SK-N-SH (cell line): ENCODE measurements around the gene TSC22D1. TPM values are rescaled to one million over a fixed set of nuclear protein-coding genes. Genes with fewer than 3 reads are reported as not detected.

Source experiments
- CTCF ChIA-PET: fragments of 300-600, 350-600 bp; formaldehyde crosslinking; extraction: SDS; loops from one replicate; lab custom pipeline; 2021; lab: Yijun Ruan, JAX
- POLR2A ChIA-PET: fragments of 350-600 bp; sonication (Branson Sonifier 250); formaldehyde crosslinking; extraction: SDS; loops from one replicate; lab custom pipeline; 2020; ENCODE audit warnings: antibody characterized with exemption, inconsistent platforms; lab: Yijun Ruan, JAX
- DNase-seq: peaks from one replicate; pipeline ENCODE4 v3.0.0; 2012
- H2AFZ ChIP-seq: fragments of 200-600 bp; sonication (generic); 2 replicates; pipeline ENCODE4 v1.8.1; 2016; ENCODE audit warnings: antibody characterized with exemption, mild to moderate bottlenecking, low read depth
- H3F3A ChIP-seq: fragments of 200-600 bp; sonication (generic); replicated peaks from 2 replicates; pipeline ENCODE3; 2016; ENCODE audit warnings: antibody characterized with exemption, mild to moderate bottlenecking; ENCODE audit not compliant: insufficient read depth
- H3K27ac ChIP-seq, 2 experiments: fragments of 200-500 bp in 1 of 2; fragments of 200-600 bp in 1 of 2; sonication (Bioruptor generic) in 1 of 2; sonication (generic), shearing (Covaris generic) in 1 of 2; 2 replicates each; pipeline versions ENCODE4 v1.5.1 to v1.6.1; 2014 to 2016; ENCODE audit warnings: low read depth in 2 of 2, inconsistent platforms in 1 of 2, low read length in 1 of 2, mild to moderate bottlenecking in 1 of 2, mixed read lengths in 1 of 2
- H3K27me3 ChIP-seq: fragments of 200-600 bp; sonication (generic), shearing (Covaris generic); 2 replicates; pipeline ENCODE4 v1.6.1; 2016; ENCODE audit warnings: mixed run types; ENCODE audit not compliant: insufficient read depth
- H3K36me3 ChIP-seq, 2 experiments: fragments of 200-500 bp in 1 of 2; fragments of 200-600 bp in 1 of 2; sonication (Bioruptor generic) in 1 of 2; sonication (generic) in 1 of 2; replicated peaks in 1 of 2; 2 replicates each; pipeline versions ENCODE3 to v1.5.1; 2014 to 2016; ENCODE audit warnings: low read length in 1 of 2, mild to moderate bottlenecking in 1 of 2; ENCODE audit not compliant: insufficient read depth in 2 of 2, control insufficient read depth in 1 of 2
- H3K4me1 ChIP-seq, 2 experiments: fragments of 200-500 bp in 1 of 2; fragments of 200-600 bp in 1 of 2; sonication (Bioruptor generic) in 1 of 2; sonication (generic), shearing (Covaris generic) in 1 of 2; 2 replicates each; pipeline versions ENCODE4 v1.5.1 to v1.6.1; 2014 to 2016; ENCODE audit warnings: low read depth in 1 of 2, low read length in 1 of 2, mixed run types in 1 of 2; ENCODE audit not compliant: insufficient read depth in 2 of 2, control insufficient read depth in 1 of 2
- H3K4me2 ChIP-seq: fragments of 200-600 bp; sonication (generic), shearing (Covaris generic); 2 replicates; pipeline ENCODE4 v1.6.1; 2017; ENCODE audit warnings: mixed run types
- H3K4me3 ChIP-seq, 2 experiments: fragments of 200-500 bp in 1 of 2; fragments of 200-600 bp in 1 of 2; sonication (Bioruptor generic) in 1 of 2; sonication (generic), shearing (Covaris generic) in 1 of 2; 2 replicates each; pipeline versions ENCODE4 v1.5.1 to v1.8.1; 2014 to 2016; ENCODE audit warnings: low read depth in 2 of 2, inconsistent platforms in 1 of 2, low read length in 1 of 2, mild to moderate bottlenecking in 1 of 2, mixed read lengths in 1 of 2, moderate library complexity in 1 of 2
- H3K79me2 ChIP-seq: fragments of 200-600 bp; sonication (generic); 2 replicates; pipeline ENCODE4 v1.8.1; 2017; ENCODE audit warnings: mild to moderate bottlenecking; ENCODE audit not compliant: insufficient read depth
- H3K9ac ChIP-seq: fragments of 200-600 bp; sonication (generic); 2 replicates; pipeline ENCODE4 v1.6.1; 2017; ENCODE audit warnings: mixed run types
- H3K9me2 ChIP-seq: fragments of 200-600 bp; sonication (generic); 2 replicates; pipeline ENCODE4 v1.6.1; 2017; ENCODE audit warnings: mixed run types
- H3K9me3 ChIP-seq: fragments of 200-600 bp; sonication (generic); 2 replicates; pipeline ENCODE4 v1.6.1; 2017; ENCODE audit warnings: mixed run types, mild to moderate bottlenecking, moderate library complexity
- H4K20me1 ChIP-seq: fragments of 200-600 bp; sonication (generic); 2 replicates; pipeline ENCODE4 v1.6.1; 2017; ENCODE audit warnings: mild to moderate bottlenecking, mixed run types; ENCODE audit not compliant: insufficient read depth
- CHD2 ChIP-seq: fragments of 150-350 bp; IDR thresholded peaks from 2 replicates; pipeline ENCODE4 v1.6.1; 2018; ENCODE audit warnings: low read length; ENCODE audit not compliant: partially characterized antibody
- CTCF ChIP-seq: fragments of 200-600 bp; sonication (generic); IDR thresholded peaks from 2 replicates; pipeline ENCODE4 v1.6.1; 2017; ENCODE audit warnings: antibody characterized with exemption, mild to moderate bottlenecking, moderate library complexity
- EP300 ChIP-seq, 2 experiments: IDR thresholded peaks; 2 replicates each; pipeline versions ENCODE4 v1.4.0 to v1.6.1; 2012; ENCODE audit warnings: borderline replicate concordance in 1 of 2, low read depth in 1 of 2, low read length in 1 of 2
- EZH2phosphoT487 ChIP-seq: fragments of 200-600 bp; sonication (generic); IDR thresholded peaks from 2 replicates; pipeline ENCODE4 v1.6.1; 2017; ENCODE audit warnings: low read depth, mixed run types, mild to moderate bottlenecking, antibody characterized with exemption, moderate library complexity, borderline replicate concordance
- FOSL2 ChIP-seq: IDR thresholded peaks from 2 replicates; pipeline ENCODE4 v1.4.0; 2012; ENCODE audit warnings: low read depth, mild to moderate bottlenecking, moderate library complexity, borderline replicate concordance
- FOXJ3 ChIP-seq: sonication (generic); formaldehyde crosslinking; IDR thresholded peaks from 2 replicates; pipeline ENCODE4 v1.5.1; 2020; ENCODE audit warnings: mild to moderate bottlenecking, missing genetic modification reagents
- FOXM1 ChIP-seq: IDR thresholded peaks from 2 replicates; pipeline ENCODE4 v1.4.0; 2012; ENCODE audit warnings: low read depth, mild to moderate bottlenecking
- GABPA ChIP-seq: IDR thresholded peaks from 2 replicates; pipeline ENCODE4 v1.4.0; 2012; ENCODE audit warnings: low read depth, mild to moderate bottlenecking
- GATA2 ChIP-seq: sonication (generic); formaldehyde crosslinking; IDR thresholded peaks from 2 replicates; pipeline ENCODE4 v1.5.0; 2020; ENCODE audit warnings: mild to moderate bottlenecking, missing genetic modification reagents
- NRF1 ChIP-seq: IDR thresholded peaks from 2 replicates; pipeline ENCODE4 v1.6.1; 2012; ENCODE audit warnings: low read depth, mild to moderate bottlenecking, low read length
- RAD21 ChIP-seq: IDR thresholded peaks from 2 replicates; pipeline ENCODE4 v1.6.1; 2012; ENCODE audit warnings: mild to moderate bottlenecking, low read length
- RCOR1 ChIP-seq: fragments of 150-350 bp; IDR thresholded peaks from 2 replicates; pipeline ENCODE4 v1.6.1; 2017; ENCODE audit warnings: antibody characterized with exemption, low read length
- RFX5 ChIP-seq: IDR thresholded peaks from 2 replicates; pipeline ENCODE4 v1.6.1; 2012; ENCODE audit warnings: mild to moderate bottlenecking, improper control_type of control experiment, low read length
- RXRA ChIP-seq: IDR thresholded peaks from 2 replicates; pipeline ENCODE4 v1.4.0; 2012; ENCODE audit warnings: low read depth, mild to moderate bottlenecking, borderline replicate concordance
- SIN3A ChIP-seq: IDR thresholded peaks from 2 replicates; pipeline ENCODE4 v1.6.1; 2012; ENCODE audit warnings: low read depth, mild to moderate bottlenecking, low read length, moderate library complexity, borderline replicate concordance
- SMC3 ChIP-seq: IDR thresholded peaks from 2 replicates; pipeline ENCODE4 v1.6.1; 2012; ENCODE audit warnings: low read depth, low read length, improper control_type of control experiment
- TAF1 ChIP-seq: IDR thresholded peaks from 2 replicates; pipeline ENCODE4 v1.6.1; 2012; ENCODE audit warnings: low read depth, mild to moderate bottlenecking, low read length, moderate library complexity, borderline replicate concordance
- USF2 ChIP-seq: fragments of 150-350 bp; IDR thresholded peaks from 2 replicates; pipeline ENCODE4 v1.6.1; 2017; ENCODE audit warnings: antibody characterized with exemption, low read length, low read depth, borderline replicate concordance
- WGBS: methylation state at CpG from one replicate; pipeline ENCODE4 v1.1.6; 2017; ENCODE audit warnings: low lambda C conversion rate; 5-methylcytosine and 5-hydroxymethylcytosine counted together
- polyA plus RNA-seq, 3 experiments: library from polyadenylated mRNA; depleted of rRNA; stranded (reverse); fragments of >200 nt; gene quantifications; 2 replicates each; pipeline ENCODE4 v1.2.3, GENCODE V29; 2012
- TF ChIP-seq, protein P1 (sequence below): IDR thresholded peaks from 2 replicates; pipeline ENCODE4 v1.4.0; 2012; ENCODE audit warnings: low read depth, borderline replicate concordance
- TF ChIP-seq, protein P2 (sequence below): IDR thresholded peaks from 2 replicates; pipeline ENCODE4; 2012

The TSC22D1 gene
- polyA plus RNA-seq, 1 of the 3 experiments (the other 2 are of a cell fraction): 137 TPM

DNA sequence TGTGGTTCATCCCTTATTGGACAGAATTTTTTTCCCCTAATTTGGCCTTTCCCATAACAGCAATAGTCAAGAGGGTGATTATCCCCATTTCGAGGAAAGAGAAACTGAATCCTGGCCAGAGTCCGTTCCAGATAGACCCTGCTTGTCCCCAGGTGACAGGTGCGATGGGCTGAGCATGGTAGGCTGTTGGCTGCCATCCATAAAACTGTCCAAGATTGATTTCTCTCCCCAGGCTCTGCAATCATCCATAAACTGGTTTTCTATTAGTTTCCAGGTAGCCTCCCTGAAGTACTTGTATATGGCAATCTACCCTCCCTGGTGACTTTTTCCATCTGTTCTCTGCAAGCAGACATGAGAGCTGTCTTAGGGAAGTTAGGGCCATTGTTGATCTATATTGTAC, 177.1 kb downstream of the TSC22D1 start (continued):
- TF ChIP-seq, protein P1, sequence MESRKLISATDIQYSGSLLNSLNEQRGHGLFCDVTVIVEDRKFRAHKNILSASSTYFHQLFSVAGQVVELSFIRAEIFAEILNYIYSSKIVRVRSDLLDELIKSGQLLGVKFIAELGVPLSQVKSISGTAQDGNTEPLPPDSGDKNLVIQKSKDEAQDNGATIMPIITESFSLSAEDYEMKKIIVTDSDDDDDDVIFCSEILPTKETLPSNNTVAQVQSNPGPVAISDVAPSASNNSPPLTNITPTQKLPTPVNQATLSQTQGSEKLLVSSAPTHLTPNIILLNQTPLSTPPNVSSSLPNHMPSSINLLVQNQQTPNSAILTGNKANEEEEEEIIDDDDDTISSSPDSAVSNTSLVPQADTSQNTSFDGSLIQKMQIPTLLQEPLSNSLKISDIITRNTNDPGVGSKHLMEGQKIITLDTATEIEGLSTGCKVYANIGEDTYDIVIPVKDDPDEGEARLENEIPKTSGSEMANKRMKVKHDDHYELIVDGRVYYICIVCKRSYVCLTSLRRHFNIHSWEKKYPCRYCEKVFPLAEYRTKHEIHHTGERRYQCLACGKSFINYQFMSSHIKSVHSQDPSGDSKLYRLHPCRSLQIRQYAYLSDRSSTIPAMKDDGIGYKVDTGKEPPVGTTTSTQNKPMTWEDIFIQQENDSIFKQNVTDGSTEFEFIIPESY: no peak

DNA sequence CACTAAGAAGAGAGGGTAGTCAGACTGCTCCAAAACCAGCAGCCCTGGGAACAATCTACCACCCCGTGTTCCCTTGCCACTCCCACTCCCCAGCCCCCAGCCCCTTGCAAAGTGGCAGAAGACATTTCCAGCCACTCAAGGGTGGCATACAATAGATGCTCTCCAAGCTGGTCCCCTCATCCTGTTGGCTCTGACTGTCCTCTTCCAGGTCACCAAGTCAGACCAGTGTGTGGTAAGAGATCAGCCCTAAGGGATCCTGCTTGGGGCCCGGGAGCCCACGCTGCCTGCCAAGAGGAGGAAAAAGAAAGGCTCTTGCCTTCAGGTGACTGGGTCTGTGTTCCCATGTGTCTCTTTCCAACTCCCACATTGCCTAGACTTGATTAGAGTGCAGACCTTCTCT, 177.5 kb downstream of the TSC22D1 start:
- no peaks in the 10 kb centered on the region for H3F3A ChIP-seq
- no peaks in the 10 kb centered on the region for H3K36me3 ChIP-seq
- no peak overlapping the region for H3K9ac ChIP-seq
- CTCF ChIA-PET: interaction anchor here (1.2 to 1.7 kb wide), 4 partner anchors 26 to 491 kb away, joined by 3 to 5 read pairs (median 4); no protein-coding TSS in a partner anchor
- no peaks in the 10 kb centered on the region for H3K79me2 ChIP-seq
- no peaks in the 10 kb centered on the region for H3K9me2 ChIP-seq
- H3K27me3 ChIP-seq: no peaks in the 10 kb centered on the region
- POLR2A ChIA-PET: interaction anchor here (5.3 kb wide), 1 partner anchor 37 kb away, joined by 59 read pairs; no protein-coding TSS in a partner anchor
- no peak overlapping the region for H3K4me3 ChIP-seq
- H3K9me3 ChIP-seq: no peaks in the 10 kb centered on the region
- no peak overlapping the region for H3K4me2 ChIP-seq
- no peak for DNase-seq
- H4K20me1 ChIP-seq: no peaks in the 10 kb centered on the region
- H2AFZ ChIP-seq: no peak overlapping the region
- H3K4me1 ChIP-seq: peaks cover 0 to 51% of the 10 kb centered on the region in 2 experiments; a peak in 2 of 4 replicates
- TF ChIP-seq GABPA (no peak), RAD21 (no peak)
- WGBS: 92% methylated on average over 3 of the region's 3 CpGs
- peak overlapping the region in 1 of 2 experiments; percentile 98; a peak in 1 of 4 replicates for H3K27ac ChIP-seq

- Histone ChIP-seq H2AFZ (no peak overlapping the region), H3K79me2 (no peaks in the 10 kb centered on the region), H3K36me3 (no peaks in the 10 kb centered on the region), H3K9ac (no peak overlapping the region), H3K4me1 (peaks cover 0 to 45% of the 10 kb centered on the region in 2 experiments; a peak in 2 of 4 replicates), H3K9me2 (no peaks in the 10 kb centered on the region), H3K27ac (peak overlapping the region in 1 of 2 experiments; percentile 98; a peak in 2 of 4 replicates), H3K4me3 (no peak overlapping the region), H3F3A (no peaks in the 10 kb centered on the region), H4K20me1 (no peaks in the 10 kb centered on the region), H3K27me3 (no peaks in the 10 kb centered on the region), H3K9me3 (no peaks in the 10 kb centered on the region), H3K4me2 (no peak overlapping the region)
- ChIA-PET POLR2A (interaction anchor here (5.3 kb wide), 1 partner anchor 38 kb away, joined by 59 read pairs; no protein-coding TSS in a partner anchor), CTCF (interaction anchor here (1.2 to 1.7 kb wide), 5 partner anchors 25 to 490 kb away, joined by 3 to 5 read pairs (median 4); no protein-coding TSS in a partner anchor)
- no peak for DNase-seq
- whole genome bisulfite sequencing: 97% methylated on average over 3 of the region's 3 CpGs
- TF ChIP-seq CHD2 (no peak), RCOR1 (no peak), FOXJ3 (CRISPR knock-in tag) (no peak), SIN3A (no peak), CTCF (no peak), USF2 (no peak), GATA2 (CRISPR knock-in tag) (no peak), FOSL2 (no peak), TAF1 (no peak), GABPA (no peak), FOXM1 (no peak), NRF1 (no peak), RXRA (no peak), RAD21 (no peak), EP300 (IDR thresholded peaks at IDR 0.05; ENCODE audit: borderline replicate concordance in 1 of 2, low read depth in 1 of 2, low read length in 1 of 2) (no peak), SMC3 (no peak), EZH2phosphoT487 (no peak), RFX5 (no peak)
- TF ChIP-seq, protein P2, sequence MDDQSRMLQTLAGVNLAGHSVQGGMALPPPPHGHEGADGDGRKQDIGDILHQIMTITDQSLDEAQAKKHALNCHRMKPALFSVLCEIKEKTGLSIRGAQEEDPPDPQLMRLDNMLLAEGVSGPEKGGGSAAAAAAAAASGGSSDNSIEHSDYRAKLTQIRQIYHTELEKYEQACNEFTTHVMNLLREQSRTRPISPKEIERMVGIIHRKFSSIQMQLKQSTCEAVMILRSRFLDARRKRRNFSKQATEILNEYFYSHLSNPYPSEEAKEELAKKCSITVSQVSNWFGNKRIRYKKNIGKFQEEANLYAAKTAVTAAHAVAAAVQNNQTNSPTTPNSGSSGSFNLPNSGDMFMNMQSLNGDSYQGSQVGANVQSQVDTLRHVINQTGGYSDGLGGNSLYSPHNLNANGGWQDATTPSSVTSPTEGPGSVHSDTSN: no peak
Measured at GRCh38 chr13:44397766-44398223, 178.3 kb downstream of the TSC22D1 start.
